KMS-11 (cell line): ENCODE measurements around the gene SGO2.
"Not testable (repeated sequence)": the region's sequence is repeated elsewhere in the genome, so short reads cannot be mapped to it uniquely, and the experiment has no call there.

ENCODE experiments used
- H2AFZ ChIP-seq: fragments of 200-600 bp; sonication (generic); 2 replicates; pipeline ENCODE4 v1.6.1; 2016; ENCODE audit warnings: antibody characterized with exemption, mixed run types, low read depth
- H3K27ac ChIP-seq: fragments of 200-600 bp; sonication (generic); 2 replicates; pipeline ENCODE4 v1.6.1; 2016; ENCODE audit warnings: mild to moderate bottlenecking, mixed run types
- H3K27me3 ChIP-seq: fragments of 200-600 bp; sonication (generic); 2 replicates; pipeline ENCODE4 v1.6.1; 2017; ENCODE audit warnings: mild to moderate bottlenecking, low read depth, mixed run types, moderate library complexity; ENCODE audit not compliant: insufficient read depth
- H3K36me3 ChIP-seq: fragments of 200-600 bp; sonication (generic); 2 replicates; pipeline ENCODE4 v1.6.1; 2017; ENCODE audit warnings: mild to moderate bottlenecking, mixed run types; ENCODE audit not compliant: insufficient read depth
- H3K4me1 ChIP-seq: fragments of 200-600 bp; sonication (generic); 2 replicates; pipeline ENCODE4 v1.6.1; 2016; ENCODE audit warnings: mild to moderate bottlenecking, low read depth, mixed run types; ENCODE audit not compliant: poor library complexity, severe bottlenecking
- H3K4me2 ChIP-seq: fragments of 200-600 bp; sonication (generic); 2 replicates; pipeline ENCODE4 v1.7.0; 2016; ENCODE audit warnings: mild to moderate bottlenecking, mixed run types
- H3K4me3 ChIP-seq: fragments of 200-600 bp; sonication (generic); IDR thresholded peaks from 2 replicates; pipeline ENCODE4 v1.6.1; 2017; ENCODE audit warnings: low read depth, low read length, mixed read lengths; ENCODE audit not compliant: insufficient read depth
- H3K79me2 ChIP-seq: fragments of 200-600 bp; sonication (generic); 2 replicates; pipeline ENCODE4 v1.6.1; 2016; ENCODE audit warnings: low read depth, mixed run types; ENCODE audit not compliant: insufficient read depth
- H3K9ac ChIP-seq: fragments of 200-600 bp; sonication (generic); 2 replicates; pipeline ENCODE4 v1.6.1; 2016; ENCODE audit warnings: mild to moderate bottlenecking, mixed run types
- H4K20me1 ChIP-seq: fragments of 200-600 bp; sonication (generic); 2 replicates; pipeline ENCODE4 v1.6.1; 2016; ENCODE audit warnings: mild to moderate bottlenecking, mixed run types; ENCODE audit not compliant: insufficient read depth
- TF ChIP-seq, protein P1 (sequence below): fragments of 200-600 bp; sonication (generic); conservative IDR thresholded peaks from 2 replicates; pipeline ENCODE4 v1.6.1; 2017; ENCODE audit warnings: low read depth, mild to moderate bottlenecking, antibody characterized with exemption, low read length, moderate library complexity, mixed read lengths

SGO2 gene

DNA sequence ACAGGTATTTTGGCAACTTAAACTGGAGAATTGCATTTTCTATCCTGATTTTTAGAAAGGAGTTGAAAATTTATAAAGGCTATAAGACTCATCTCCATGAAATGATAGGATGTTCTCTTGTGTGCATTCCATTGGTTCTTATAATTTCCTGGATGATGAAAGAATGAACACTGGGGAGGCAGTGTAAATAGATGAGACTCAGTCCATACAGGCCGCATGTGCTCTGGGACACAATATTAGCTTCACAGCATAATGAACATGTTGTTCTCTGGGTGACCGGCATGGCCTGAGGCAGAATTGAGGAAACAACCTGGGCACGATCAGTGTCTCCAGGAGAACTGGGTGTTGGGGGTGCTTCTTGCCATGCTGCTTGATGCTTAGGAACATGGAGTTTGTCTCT is 98.7 kb downstream of the SGO2 start:
- Histone ChIP-seq H3K79me2 (no peaks in the 10 kb centered on the region), H3K36me3 (no peaks in the 10 kb centered on the region), H3K4me1 (no peaks in the 10 kb centered on the region), H3K4me3 (no peak overlapping the region), H3K9ac (no peak overlapping the region), H2AFZ (no peak overlapping the region), H3K27me3 (no peaks in the 10 kb centered on the region), H3K4me2 (no peak overlapping the region), H3K27ac (no peak overlapping the region), H4K20me1 (no peaks in the 10 kb centered on the region)
- TF ChIP-seq, protein P1, sequence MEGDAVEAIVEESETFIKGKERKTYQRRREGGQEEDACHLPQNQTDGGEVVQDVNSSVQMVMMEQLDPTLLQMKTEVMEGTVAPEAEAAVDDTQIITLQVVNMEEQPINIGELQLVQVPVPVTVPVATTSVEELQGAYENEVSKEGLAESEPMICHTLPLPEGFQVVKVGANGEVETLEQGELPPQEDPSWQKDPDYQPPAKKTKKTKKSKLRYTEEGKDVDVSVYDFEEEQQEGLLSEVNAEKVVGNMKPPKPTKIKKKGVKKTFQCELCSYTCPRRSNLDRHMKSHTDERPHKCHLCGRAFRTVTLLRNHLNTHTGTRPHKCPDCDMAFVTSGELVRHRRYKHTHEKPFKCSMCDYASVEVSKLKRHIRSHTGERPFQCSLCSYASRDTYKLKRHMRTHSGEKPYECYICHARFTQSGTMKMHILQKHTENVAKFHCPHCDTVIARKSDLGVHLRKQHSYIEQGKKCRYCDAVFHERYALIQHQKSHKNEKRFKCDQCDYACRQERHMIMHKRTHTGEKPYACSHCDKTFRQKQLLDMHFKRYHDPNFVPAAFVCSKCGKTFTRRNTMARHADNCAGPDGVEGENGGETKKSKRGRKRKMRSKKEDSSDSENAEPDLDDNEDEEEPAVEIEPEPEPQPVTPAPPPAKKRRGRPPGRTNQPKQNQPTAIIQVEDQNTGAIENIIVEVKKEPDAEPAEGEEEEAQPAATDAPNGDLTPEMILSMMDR: no peak

DNA sequence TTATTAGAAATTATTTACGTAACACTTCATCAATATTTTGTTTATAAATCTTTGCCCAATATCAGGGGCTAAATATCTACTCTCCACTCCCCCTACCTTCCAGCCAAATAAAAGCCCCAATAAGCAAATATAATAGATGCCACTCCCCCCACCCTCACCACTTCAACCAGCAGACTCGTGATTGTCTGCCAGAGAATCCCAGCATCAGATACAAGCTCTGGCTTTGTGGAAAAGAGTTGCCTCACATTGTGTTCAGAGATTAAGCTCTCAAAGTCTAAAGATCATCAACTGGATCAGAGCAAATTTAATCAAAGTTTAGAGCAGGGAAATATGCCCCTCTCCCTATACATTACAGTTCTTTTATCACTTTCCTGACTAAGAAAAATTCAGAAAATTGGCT is 99.3 kb downstream of the SGO2 start:
- Histone ChIP-seq H3K27ac (no peak overlapping the region), H2AFZ (no peak overlapping the region), H3K4me1 (no peaks in the 10 kb centered on the region), H3K4me2 (no peak overlapping the region), H3K79me2 (no peaks in the 10 kb centered on the region), H3K27me3 (no peaks in the 10 kb centered on the region), H3K36me3 (no peaks in the 10 kb centered on the region), H3K4me3 (no peak overlapping the region), H3K9ac (no peak overlapping the region), H4K20me1 (no peaks in the 10 kb centered on the region)
- TF ChIP-seq, protein P1: no peak

DNA sequence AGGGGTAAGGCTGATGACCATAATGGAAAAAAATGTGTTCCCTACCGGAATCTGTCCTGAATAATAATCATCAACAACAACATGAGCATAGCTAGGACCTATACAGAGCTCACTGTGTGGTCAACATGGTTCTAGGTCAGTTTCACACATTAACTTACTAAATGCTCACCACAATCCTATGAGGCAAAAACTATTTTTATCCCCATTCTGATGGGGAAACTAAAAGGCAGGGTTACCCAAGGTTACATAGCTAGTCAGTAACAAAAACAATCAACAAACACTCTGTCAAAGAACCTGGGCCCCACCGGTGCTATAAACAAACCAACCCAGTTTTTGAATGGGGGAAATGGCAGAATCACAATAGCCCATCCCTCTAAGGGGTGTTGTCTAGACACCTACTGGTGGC is 100.0 kb downstream of the SGO2 start:
- H3K4me3 ChIP-seq: no peak overlapping the region
- no peaks in the 10 kb centered on the region for H3K36me3 ChIP-seq
- TF ChIP-seq, protein P1: no peak
- H3K27me3 ChIP-seq: no peaks in the 10 kb centered on the region
- H3K9ac ChIP-seq: no peak overlapping the region
- no peak overlapping the region for H3K27ac ChIP-seq
- no peaks in the 10 kb centered on the region for H4K20me1 ChIP-seq
- no peak overlapping the region for H2AFZ ChIP-seq
- H3K4me1 ChIP-seq: no peaks in the 10 kb centered on the region
- H3K4me2 ChIP-seq: no peak overlapping the region
- no peaks in the 10 kb centered on the region for H3K79me2 ChIP-seq

DNA sequence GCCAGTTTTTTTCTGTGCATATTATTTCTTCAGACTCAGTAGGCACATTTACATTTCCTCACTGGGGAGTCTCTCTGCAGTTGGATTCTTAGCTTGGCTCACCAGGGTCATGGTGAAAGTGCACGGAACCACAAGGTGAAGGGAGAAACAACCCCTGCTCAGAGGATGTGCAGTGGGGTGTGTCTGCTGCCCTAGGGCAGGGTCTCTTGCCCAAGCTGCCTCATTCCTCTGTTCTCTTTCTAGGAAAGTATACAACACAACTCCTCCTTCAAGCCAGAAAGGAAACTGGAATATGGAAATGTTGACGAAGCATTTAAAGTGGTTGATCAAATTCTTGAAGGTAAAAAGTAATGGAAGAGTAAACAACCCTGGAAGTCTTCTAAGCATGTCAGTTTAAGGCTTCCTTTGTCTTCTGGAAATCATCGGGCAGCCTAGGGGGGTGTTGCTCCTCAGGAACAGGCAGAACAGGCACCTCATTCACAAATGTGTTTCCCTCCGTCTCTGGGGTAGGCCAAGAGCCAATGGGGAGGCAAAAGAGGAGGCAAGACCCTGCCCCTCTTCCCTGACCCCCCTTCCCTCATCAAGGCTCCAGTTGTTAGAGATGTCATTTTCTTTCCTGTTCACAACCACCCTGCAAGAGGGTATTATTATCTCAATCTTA is 101.2 kb downstream of the SGO2 start:
- Histone ChIP-seq H4K20me1 (no peaks in the 10 kb centered on the region), H3K4me3 (no peak overlapping the region), H3K36me3 (no peaks in the 10 kb centered on the region), H3K4me1 (no peaks in the 10 kb centered on the region), H3K27me3 (no peaks in the 10 kb centered on the region), H3K9ac (no peak overlapping the region), H3K27ac (no peak overlapping the region), H3K4me2 (no peak overlapping the region), H2AFZ (no peak overlapping the region), H3K79me2 (no peaks in the 10 kb centered on the region)
- TF ChIP-seq, protein P1: no peak

DNA sequence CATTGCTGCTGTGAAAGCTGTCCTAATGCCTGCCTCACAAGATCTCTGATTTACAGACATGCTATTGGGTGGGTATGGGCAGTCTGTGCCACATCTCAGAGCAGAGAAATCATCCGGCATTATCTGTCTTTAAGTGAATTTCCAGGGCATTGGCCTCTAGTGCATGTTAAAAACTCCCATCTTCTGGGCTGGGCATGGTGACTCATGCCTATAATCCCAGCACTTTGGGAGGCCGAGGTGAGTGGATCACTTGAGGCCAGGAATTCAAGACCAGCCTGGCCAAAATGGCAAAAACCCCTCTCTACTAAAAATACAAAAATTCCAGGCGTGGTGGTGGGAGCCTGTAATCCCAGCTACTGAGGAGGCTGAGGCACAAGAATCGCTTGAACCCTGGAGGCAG is 102.5 kb downstream of the SGO2 start:
- H3K4me1 ChIP-seq, H3K4me3 ChIP-seq, H3K27ac ChIP-seq, H2AFZ ChIP-seq, H3K4me2 ChIP-seq, H3K9ac ChIP-seq, H4K20me1 ChIP-seq, H3K79me2 ChIP-seq, H3K27me3 ChIP-seq, H3K36me3 ChIP-seq: not testable (repeated sequence)
